Activated naive CD8-positive, alpha-beta T cell treated with anti-CD3 and anti-CD28 coated beads, Interleukin-2, amount 50 U/mL, for 24 hours (primary cell): ENCODE measurements around the gene AVL9.
"Not testable (repeated sequence)": the region's sequence is repeated elsewhere in the genome, so short reads cannot be mapped to it uniquely, and the experiment has no call there.

Experiments
- ATAC-seq: fragments of 150-1000 bp; cut with Tn5 transposase; one replicate; pipeline ENCODE4 v1.10.0; 2021
- DNase-seq: peaks from one replicate; pipeline ENCODE4 v3.0.0; 2021
- H3K27ac Mint-ChIP-seq: one replicate; pipeline ENCODE4 v1.8.0; 2021; ENCODE audit warnings: mild to moderate bottlenecking, mixed read lengths
- H3K27me3 Mint-ChIP-seq: one replicate; pipeline ENCODE4 v1.8.0; 2021; ENCODE audit warnings: mixed read lengths
- H3K36me3 Mint-ChIP-seq: one replicate; pipeline ENCODE4 v1.8.0; 2021; ENCODE audit warnings: low read depth, mixed read lengths
- H3K4me1 Mint-ChIP-seq: one replicate; pipeline ENCODE4 v1.8.0; 2021; ENCODE audit warnings: mixed read lengths
- H3K4me3 Mint-ChIP-seq: one replicate; pipeline ENCODE4 v1.8.0; 2021; ENCODE audit warnings: mild to moderate bottlenecking, moderate library complexity, mixed read lengths
- H3K9me3 Mint-ChIP-seq: one replicate; pipeline ENCODE4 v1.8.0; 2021; ENCODE audit warnings: mixed read lengths

Gene AVL9

DNA sequence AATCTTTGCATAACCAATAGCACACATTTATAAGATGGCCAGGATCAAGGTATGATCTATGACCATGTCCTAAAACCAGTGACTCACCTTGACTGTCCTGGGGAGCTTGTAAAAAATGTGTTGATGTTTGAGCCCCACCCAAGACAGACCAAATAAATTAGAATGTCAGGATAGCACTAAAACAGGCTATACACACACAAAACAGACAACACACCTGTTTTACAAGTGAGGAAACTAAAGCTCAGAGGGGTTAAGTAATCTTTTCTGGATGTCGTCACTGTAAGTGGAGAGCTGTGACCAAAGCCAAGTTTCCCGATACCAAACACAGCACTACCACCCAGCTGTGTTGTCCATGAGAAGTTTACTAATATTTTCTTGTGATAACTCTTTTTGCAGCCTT is 84.5 kb downstream of the AVL9 start:
- ATAC-seq = no peak
- H3K27ac Mint-ChIP-seq = peak overlapping the region; percentile 49
- H3K36me3 Mint-ChIP-seq = peaks cover 35% of the 10 kb centered on the region
- H3K4me1 Mint-ChIP-seq = no peaks in the 10 kb centered on the region
- no peaks in the 10 kb centered on the region for H3K27me3 Mint-ChIP-seq
- no peak for DNase-seq
- H3K4me3 Mint-ChIP-seq = no peak overlapping the region
- no peaks in the 10 kb centered on the region for H3K9me3 Mint-ChIP-seq

DNA sequence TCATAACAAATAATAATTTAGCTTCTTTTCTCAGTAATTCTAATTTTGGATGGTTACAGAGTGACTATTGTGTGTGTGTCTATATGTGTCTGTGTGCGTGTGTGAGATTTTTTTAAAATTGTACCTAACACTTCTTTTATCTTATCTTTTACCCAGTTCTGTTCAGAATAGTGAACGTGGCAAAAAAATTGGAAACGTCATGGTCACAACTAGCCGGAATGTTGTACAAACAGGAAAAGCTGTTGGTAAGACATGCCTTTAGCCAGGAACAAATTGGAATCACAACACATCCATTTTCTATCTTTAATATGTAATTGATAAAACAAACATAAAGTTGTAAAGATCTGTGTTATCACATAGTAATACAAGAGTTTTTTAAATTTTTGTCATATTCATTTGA is 85.4 kb downstream of the AVL9 start:
- H3K27me3 Mint-ChIP-seq = no peaks in the 10 kb centered on the region
- H3K36me3 Mint-ChIP-seq = peaks cover 35% of the 10 kb centered on the region
- DNase-seq (no peak), ATAC-seq (no peak)
- H3K4me3 Mint-ChIP-seq = no peak overlapping the region
- no peaks in the 10 kb centered on the region for H3K9me3 Mint-ChIP-seq
- H3K4me1 Mint-ChIP-seq = no peaks in the 10 kb centered on the region
- no peak overlapping the region for H3K27ac Mint-ChIP-seq

DNA sequence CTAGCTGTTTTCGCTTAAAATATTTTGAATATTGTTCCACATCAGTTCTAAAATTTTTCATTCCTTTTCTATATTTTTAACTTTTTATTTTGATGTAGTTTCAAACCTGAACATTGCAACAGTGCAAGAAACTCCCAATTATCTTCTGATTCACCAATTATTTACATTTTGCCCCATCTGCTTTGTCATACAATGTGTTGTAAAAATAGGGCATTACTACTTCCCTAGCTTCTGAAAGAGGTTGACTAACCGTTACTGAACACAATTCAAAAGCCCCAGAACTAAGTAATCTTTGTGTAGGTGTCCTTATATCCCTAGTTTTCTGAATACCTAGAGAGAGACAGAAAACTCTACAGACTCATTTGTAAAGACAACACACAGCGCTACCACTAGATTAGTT is 86.7 kb downstream of the AVL9 start:
- H3K9me3 Mint-ChIP-seq = no peaks in the 10 kb centered on the region
- ATAC-seq (no peak), DNase-seq (no peak)
- no peak overlapping the region for H3K4me3 Mint-ChIP-seq
- H3K27me3 Mint-ChIP-seq = no peaks in the 10 kb centered on the region
- no peaks in the 10 kb centered on the region for H3K4me1 Mint-ChIP-seq
- H3K27ac Mint-ChIP-seq = no peak overlapping the region
- peaks cover 40% of the 10 kb centered on the region for H3K36me3 Mint-ChIP-seq

DNA sequence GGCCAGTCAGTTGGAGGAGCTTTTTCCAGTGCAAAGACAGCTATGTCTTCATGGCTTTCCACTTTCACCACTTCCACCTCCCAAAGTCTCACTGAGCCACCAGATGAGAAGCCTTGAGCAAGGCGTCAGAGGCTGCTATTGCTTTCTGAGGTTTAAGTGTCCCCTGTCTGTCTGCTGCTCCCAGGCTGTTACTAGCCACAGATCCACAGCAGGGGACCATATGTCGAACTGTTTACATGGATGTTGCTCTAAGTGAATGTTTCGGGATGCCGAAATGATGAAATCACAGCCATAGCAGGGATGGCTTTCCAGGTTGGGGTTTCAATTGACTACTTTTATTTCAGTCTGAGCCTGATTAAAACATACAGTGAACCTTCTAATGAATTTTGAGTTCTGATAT is 88.5 kb downstream of the AVL9 start:
- no peaks in the 10 kb centered on the region for H3K27me3 Mint-ChIP-seq
- peaks cover 15% of the 10 kb centered on the region for H3K4me1 Mint-ChIP-seq
- peaks cover 40% of the 10 kb centered on the region for H3K36me3 Mint-ChIP-seq
- H3K4me3 Mint-ChIP-seq = no peak overlapping the region
- no peaks in the 10 kb centered on the region for H3K9me3 Mint-ChIP-seq
- DNase-seq = no peak
- H3K27ac Mint-ChIP-seq = no peak overlapping the region
- no peak for ATAC-seq

DNA sequence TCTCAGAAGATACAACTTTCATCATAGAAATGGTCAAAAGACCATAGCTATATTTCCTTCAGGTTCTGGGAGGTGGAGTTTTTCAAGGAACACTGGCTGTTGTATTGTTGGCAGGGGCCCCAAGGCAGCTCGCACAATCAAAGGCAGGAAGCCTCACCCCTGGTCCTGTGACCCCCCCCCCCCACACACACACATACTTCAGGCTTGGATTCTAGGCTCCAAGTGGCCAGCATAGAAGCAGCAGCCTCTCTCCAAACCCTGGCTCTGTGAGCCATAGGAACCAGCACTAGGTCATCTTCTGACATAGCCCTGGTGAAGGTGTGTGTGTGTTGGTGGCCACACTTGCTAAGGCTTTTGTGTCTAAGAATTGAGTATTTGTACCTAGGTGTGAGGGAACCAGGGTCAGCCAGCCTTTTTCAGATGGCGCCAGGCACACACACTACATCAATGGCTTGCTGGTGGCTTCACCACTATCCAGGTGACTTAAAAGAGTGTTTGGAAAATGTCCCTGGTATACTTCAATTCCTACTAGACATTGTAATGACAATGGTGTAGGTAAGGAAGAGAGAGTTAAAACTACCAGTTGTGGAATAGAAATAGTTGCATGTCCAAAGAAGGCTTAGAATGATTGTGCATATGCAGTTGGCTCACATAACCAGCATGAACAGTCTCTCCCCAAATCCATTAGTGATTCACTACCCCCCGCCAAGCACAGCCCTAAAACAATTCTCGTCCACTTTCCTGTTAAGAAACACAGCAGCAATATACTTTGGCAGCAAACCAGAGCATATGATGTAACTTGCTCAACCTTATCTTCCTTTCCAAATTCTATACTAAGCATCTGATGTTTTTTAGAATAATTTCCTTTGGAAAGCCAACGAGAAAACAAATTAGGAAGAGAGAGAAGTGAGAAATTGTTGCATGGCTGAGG is 91.3 kb downstream of the AVL9 start:
- no peak overlapping the region for H3K4me3 Mint-ChIP-seq
- H3K36me3 Mint-ChIP-seq = peaks cover 30% of the 10 kb centered on the region
- no peak overlapping the region for H3K27ac Mint-ChIP-seq
- no peaks in the 10 kb centered on the region for H3K27me3 Mint-ChIP-seq
- H3K4me1 Mint-ChIP-seq = peaks cover 23% of the 10 kb centered on the region
- no peaks in the 10 kb centered on the region for H3K9me3 Mint-ChIP-seq
- no peak for ATAC-seq
- no peak for DNase-seq

DNA sequence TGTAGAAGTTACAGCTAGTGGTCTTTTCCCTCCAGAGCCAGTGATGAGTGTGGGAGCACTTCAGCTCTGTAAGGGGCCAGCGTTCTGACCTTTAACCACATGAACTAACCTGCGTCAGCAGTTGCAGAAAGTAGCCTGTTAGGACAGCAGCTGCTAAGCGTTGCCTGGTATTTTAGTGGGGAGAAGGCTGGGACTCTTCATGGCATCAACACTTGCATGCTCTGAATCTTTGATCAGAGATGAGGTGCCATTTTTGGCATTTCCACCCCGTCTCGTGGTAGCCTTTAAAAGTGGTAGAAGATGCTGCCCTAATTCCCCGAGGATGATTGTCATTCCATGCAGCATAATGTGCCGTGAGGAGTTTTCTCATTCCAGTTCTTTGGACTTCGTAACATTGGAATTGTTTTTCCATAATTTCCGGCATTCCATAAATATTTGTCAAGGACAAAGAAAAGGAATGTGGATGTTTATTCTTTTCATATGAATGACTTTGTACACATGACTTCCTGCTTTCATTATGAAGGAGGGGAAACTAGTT is 92.2 kb downstream of the AVL9 start:
- ATAC-seq = no peak
- H3K27ac Mint-ChIP-seq = peak overlapping the region; percentile 77

DNA sequence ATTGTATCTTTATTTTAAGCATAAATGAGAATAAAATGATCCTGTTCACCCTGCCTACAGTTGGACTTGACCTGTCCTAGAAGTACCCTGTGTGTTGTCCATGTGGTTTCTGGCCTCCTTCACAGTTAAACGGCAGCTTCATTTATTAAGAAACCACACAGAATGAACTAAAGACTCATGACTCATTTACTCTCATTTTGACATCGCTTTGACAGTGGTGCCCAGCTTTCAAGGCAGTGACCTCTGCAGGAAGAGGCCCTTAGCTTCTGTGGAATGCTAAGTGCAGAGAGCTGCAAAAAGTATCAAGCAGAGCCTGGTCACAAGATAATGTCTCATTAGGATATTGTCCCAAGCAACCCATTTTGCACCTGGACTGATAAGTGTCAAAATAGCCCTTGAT is 93.4 kb downstream of the AVL9 start:
- H3K36me3 Mint-ChIP-seq = peaks cover 20% of the 10 kb centered on the region
- H3K27ac Mint-ChIP-seq = peak overlapping the region; percentile 77
- H3K4me1 Mint-ChIP-seq = peaks cover 24% of the 10 kb centered on the region
- H3K9me3 Mint-ChIP-seq = no peaks in the 10 kb centered on the region
- no peak overlapping the region for H3K4me3 Mint-ChIP-seq
- peaks cover under 1% of the 10 kb centered on the region for H3K27me3 Mint-ChIP-seq
- ATAC-seq (peak; percentile 85), DNase-seq (peak; percentile 13)

More for the DNA sequence above, 92.2 kb downstream of the AVL9 start:
- peaks cover 26% of the 10 kb centered on the region for H3K36me3 Mint-ChIP-seq
- peaks cover 24% of the 10 kb centered on the region for H3K4me1 Mint-ChIP-seq
- DNase-seq = no peak
- H3K27me3 Mint-ChIP-seq = no peaks in the 10 kb centered on the region
- H3K9me3 Mint-ChIP-seq = no peaks in the 10 kb centered on the region
- no peak overlapping the region for H3K4me3 Mint-ChIP-seq

DNA sequence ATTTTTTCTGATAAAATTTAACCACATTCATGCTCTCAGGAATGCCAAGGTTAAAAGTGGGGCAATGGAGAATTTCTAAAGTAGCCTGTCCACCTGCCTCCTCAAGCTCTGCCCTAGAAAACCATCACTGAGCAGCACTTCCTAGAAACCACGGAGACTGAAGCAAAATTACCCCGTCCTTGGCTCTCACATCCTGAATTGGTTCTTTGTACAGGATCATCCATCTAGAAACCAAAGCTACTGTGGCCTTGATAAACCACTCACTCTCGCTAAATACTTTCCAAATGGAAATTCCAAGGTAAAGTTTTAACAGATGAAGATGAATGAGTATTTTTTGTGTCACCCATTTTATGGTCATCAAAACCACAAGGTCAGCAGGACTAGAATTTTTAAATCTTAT is 96.6 kb downstream of the AVL9 start:
- H3K27me3 Mint-ChIP-seq = peaks cover 3% of the 10 kb centered on the region
- DNase-seq (no peak), ATAC-seq (no peak)
- H3K27ac Mint-ChIP-seq = no peak overlapping the region
- peaks cover 24% of the 10 kb centered on the region for H3K4me1 Mint-ChIP-seq
- no peak overlapping the region for H3K4me3 Mint-ChIP-seq
- no peaks in the 10 kb centered on the region for H3K9me3 Mint-ChIP-seq
- H3K36me3 Mint-ChIP-seq = peaks cover 9% of the 10 kb centered on the region

DNA sequence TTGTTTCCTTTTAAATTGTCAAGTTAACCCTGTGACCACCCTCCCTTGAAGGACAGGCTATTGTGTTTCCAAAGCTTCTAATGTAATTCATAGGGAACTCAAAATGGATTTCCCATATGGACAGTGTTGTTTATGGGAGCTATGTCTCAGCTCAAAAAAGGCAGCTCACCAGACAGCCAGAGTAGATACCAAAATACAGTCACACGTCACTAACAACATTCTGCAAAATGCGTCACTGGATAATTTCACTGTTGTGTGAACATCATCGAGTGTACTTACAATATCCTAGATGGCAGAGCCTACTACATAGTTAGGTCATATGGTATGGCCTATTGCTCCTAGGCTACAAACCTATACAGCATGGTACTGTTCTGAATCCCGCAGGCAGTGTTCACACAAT is 97.4 kb downstream of the AVL9 start:
- Mint-ChIP-seq H3K4me3 (no peak overlapping the region), H3K4me1 (peaks cover 19% of the 10 kb centered on the region), H3K27ac (no peak overlapping the region), H3K36me3 (peaks cover 5% of the 10 kb centered on the region), H3K9me3 (no peaks in the 10 kb centered on the region), H3K27me3 (peaks cover 3% of the 10 kb centered on the region)
- ATAC-seq (no peak), DNase-seq (no peak)

- Mint-ChIP-seq H3K27ac (no peak overlapping the region), H3K36me3 (no peaks in the 10 kb centered on the region), H3K4me3 (no peak overlapping the region), H3K27me3 (peaks cover 8% of the 10 kb centered on the region), H3K9me3 (no peaks in the 10 kb centered on the region), H3K4me1 (peaks cover 4% of the 10 kb centered on the region)
- ATAC-seq (no peak), DNase-seq (no peak)
These were observed 99.7 kb downstream of the AVL9 start for GRCh38 chr7:32594965-32595490.

GRCh38 chr7:32601196-32601595 is 105.9 kb downstream of the AVL9 start:
- ATAC-seq, H3K27ac Mint-ChIP-seq: not testable (repeated sequence)

DNA sequence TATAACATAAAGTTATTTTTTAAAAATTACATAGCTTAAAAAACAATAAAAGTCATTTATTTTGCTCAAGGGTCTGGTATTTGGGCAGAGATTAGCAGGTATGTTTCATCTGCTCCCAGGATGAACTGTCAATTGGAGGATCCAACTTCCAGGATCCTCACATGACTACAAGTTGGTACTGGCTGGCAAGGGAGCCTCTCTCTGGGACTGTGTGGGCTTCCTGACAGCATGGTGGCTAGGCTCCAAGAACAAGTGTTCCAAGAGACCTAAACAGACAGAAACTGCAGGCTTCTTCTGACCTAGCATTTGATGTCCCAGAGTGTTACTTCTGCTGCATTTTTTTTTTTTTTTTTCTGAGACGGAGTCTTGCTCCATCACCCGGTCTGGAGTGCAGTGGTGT is 107.2 kb downstream of the AVL9 start:
- ATAC-seq (no peak), DNase-seq (no peak)
- Mint-ChIP-seq H3K4me3 (no peak overlapping the region), H3K36me3 (peaks cover 2% of the 10 kb centered on the region), H3K27ac (no peak overlapping the region), H3K27me3 (peaks cover 6% of the 10 kb centered on the region), H3K4me1 (no peaks in the 10 kb centered on the region), H3K9me3 (peaks cover 18% of the 10 kb centered on the region)

More at GRCh38 chr7:32601196-32601595, 105.9 kb downstream of the AVL9 start:
- H3K9me3 Mint-ChIP-seq = peaks cover 18% of the 10 kb centered on the region
- H3K36me3 Mint-ChIP-seq, H3K4me1 Mint-ChIP-seq, H3K4me3 Mint-ChIP-seq, H3K27me3 Mint-ChIP-seq, DNase-seq: not testable (repeated sequence)

DNA sequence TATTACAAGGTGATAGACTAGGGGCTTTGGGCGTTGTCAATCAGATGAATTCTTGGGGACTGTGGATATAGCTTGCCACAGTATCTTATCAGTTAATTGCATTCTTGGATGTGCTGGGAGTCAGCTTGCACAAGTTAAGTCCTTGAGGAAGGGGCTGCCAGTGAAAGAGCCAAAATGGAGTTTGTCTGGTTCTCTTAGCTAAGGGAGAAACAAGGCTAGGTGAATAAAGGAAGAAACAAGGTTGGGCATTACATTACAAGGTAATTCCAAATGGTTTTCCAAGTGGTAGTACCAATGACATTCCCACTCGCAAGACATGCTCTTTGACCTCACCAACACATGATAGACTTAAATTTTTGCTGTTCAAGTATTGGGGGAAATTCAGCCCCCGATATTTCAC is 108.2 kb downstream of the AVL9 start:
- not testable (repeated sequence) for H3K36me3 Mint-ChIP-seq, H3K4me3 Mint-ChIP-seq, ATAC-seq, DNase-seq, H3K27me3 Mint-ChIP-seq, H3K27ac Mint-ChIP-seq, H3K4me1 Mint-ChIP-seq
- peaks cover 18% of the 10 kb centered on the region for H3K9me3 Mint-ChIP-seq

GRCh38 chr7:32604047-32604446 is 108.8 kb downstream of the AVL9 start:
- H3K4me1 Mint-ChIP-seq, H3K36me3 Mint-ChIP-seq, H3K4me3 Mint-ChIP-seq, H3K27me3 Mint-ChIP-seq, ATAC-seq, DNase-seq, H3K27ac Mint-ChIP-seq: not testable (repeated sequence)
- peaks cover 18% of the 10 kb centered on the region for H3K9me3 Mint-ChIP-seq

DNA sequence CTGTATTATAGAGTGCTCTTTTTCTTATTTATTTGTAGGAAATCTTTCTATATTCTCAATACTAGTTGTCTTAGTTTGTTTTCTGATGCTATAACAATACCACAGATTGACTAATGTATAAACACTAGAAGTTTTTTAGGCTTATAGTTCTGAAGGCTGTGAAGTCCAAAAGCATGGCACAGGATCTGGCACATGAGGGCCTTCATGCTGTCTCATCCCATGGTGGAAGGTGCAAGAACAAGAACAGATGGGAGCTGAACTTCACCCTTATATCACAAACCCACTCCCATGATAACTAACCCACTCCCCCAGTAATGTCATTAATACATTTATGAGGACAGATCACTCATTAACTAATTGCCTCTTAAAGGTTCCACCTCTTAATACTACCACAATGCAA is 109.7 kb downstream of the AVL9 start:
- Mint-ChIP-seq H3K36me3 (peaks cover 2% of the 10 kb centered on the region), H3K4me1 (no peaks in the 10 kb centered on the region)

More for the DNA sequence above, 109.7 kb downstream of the AVL9 start:
- no peak for ATAC-seq
- Mint-ChIP-seq H3K4me3 (no peak overlapping the region), H3K9me3 (peaks cover 18% of the 10 kb centered on the region), H3K27ac (no peak overlapping the region), H3K27me3 (no peaks in the 10 kb centered on the region)
- no peak for DNase-seq
